HG03139 (cell line): ENCODE results near the gene AP3B1.

Experiments
- ATAC-seq: cut with Tn5 transposase; IDR thresholded peaks from one replicate; pipeline ENCODE4 v1.9.1; 2021; ENCODE audit not compliant: unreplicated experiment

Gene AP3B1

DNA sequence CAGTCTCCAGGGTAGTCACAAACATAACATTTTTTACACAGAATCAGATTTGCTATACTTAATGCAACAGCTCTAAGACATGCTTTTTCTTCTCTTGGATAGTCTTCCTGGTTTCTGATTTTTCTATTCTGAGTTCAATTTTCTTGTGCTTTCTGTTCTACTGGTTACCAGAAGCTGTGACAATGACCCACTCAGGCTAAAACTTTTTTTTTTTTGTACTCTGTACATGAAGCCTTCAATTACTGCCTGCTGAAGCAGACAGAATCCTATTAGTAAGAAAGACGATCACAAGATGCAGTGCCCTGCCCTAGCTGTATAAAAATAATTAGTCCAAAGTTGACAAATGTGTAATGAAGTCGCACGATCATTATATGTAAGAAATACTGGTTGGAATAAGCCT lies 287.3 kb downstream of the AP3B1 start:
- ATAC-seq = no peak

DNA sequence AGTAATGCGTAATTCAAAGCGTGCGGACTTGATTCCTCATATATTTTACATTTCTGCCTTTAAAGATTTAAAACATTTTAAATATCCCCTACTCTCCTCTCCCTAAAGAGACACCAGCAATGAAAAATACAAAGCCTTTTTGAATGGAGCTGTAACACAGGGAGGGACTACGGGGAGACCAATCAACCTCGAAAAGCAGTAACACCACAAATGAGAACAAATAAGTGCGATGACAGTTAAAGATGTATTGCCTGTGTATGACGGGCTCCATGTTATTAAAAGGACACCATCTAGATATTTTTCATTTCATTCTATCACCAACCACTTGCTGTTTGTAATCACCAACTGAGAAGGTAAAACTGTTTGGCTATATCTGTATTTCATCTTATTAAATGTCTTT lies 288.0 kb downstream of the AP3B1 start:
- ATAC-seq = no peak

DNA sequence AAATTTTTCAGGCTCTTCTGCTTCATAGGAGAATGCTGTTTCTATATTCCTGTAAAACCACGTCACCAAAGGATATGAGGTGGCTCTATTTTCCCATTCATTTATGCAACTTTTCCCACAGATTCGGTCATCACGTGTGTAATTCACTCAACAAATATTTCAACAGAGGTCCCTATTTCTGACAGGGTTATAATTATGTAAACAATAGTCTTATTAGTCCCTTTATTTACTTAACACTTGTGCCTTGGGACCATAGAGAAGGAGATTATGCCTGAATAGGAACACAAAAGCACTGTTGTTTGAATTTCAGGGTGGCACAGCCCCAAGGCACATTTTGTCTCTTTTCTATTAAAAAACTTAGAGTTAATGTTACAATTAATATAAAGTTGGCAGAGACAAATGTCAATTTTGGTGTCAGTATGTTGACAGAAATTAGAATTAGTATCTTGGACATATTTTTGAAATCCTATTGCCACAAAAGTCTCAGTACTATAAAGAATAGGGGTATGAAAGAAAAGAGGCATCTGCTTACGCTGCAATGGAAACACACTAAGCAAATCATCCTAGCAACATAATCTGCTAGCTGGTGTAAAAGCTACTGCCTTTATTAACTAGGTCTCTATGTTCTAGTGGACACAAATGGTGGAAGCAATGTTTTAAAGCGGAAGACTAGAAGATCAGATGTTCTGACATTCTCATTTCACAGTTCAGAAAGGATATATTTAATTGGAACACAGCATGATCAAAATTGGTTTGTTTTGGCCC lies 289.3 kb downstream of the AP3B1 start:
- no peak for ATAC-seq

DNA sequence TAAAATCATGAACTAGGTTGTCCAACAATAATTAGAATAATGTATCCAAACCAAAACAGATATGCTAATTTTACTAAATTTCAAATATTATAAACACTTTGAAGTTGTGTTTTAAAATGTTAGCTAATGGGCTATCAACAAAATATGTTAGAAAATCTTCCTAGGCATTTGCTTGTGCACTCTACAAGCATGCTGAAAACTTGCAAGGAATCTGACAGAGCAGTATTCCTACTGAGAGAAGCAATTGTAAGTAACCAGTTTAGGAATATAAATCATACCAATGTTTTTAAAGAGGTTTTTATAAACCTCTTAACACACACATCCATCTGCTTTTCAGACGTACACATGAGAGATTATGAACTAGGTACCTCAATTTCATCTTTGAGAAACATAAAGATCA lies 289.9 kb downstream of the AP3B1 start:
- no peak for ATAC-seq

DNA sequence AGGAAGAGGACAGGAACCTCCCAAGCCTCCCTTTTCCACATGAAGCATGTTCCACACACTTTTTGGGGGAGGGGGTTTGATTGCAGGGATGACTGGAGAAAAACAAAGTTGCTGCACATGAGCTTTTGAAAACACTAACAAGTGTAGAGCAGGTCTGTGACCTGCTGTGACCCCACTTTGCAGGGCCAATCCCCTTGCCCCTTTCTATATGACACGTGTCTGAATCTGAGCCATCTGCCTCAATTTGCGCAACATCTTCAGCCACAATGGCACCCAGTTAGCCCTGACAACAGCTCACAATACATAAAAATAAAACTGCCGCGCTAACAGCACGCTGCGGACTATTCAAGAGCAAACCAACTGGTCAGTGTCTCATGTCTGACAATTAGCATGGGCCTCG lies 290.6 kb downstream of the AP3B1 start:
- ATAC-seq = no peak

DNA sequence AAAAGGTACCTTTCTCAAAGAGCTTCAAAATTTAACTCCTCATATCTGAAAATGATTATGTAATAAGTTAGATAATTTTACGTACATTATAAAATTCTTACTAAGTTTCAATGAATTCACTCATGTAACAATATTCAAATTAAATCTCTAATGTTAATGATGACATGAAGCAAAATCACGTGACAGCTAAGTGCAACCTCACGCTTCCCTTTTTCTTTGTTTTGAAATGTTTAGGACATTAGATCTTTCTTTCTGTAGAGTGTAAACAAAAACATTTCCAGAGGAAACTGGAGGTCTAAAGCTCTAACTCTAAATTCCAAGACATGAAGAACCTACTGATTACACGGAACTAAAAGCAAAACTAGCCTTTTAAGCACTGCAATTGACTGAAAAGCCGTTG lies 291.0 kb downstream of the AP3B1 start:
- ATAC-seq = no peak

DNA sequence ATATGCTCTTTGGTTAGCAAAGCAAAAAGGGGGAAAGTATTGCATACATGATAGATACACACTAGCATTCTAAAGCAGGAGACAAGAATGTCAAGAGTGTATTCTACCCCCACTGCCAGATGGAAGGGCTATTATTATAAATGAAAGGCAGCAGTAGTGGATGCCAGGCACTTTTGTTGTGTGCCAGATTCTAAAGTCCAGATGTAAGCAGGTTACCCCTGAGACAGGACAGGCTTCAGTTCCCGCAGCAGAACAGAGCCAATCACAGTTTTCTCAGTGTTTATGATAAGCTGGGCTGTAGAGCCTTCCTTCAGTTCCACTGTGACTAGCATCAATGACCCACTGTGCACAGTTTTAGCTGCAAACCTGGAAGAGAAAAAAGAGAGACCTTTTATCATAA lies 291.8 kb downstream of the AP3B1 start:
- ATAC-seq = no peak

DNA sequence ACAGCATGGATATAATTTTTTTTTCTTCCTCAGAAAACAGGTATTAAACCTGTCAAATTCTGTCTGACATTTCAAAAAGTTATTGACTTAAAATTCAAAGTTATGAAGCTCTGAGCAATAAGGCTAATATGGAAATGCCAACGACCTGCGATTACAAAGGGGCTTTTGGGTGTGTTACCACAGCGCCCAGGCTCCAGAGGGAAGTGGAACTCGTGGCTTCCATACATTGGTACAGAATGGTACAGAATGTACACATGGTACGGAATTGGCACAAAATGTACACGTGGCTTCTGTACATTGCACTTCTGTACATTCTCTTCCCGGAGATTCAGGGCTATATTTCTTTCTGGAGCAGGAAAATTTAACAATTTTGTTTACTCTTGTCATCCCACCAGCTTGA lies 293.3 kb downstream of the AP3B1 start:
- ATAC-seq = no peak

DNA sequence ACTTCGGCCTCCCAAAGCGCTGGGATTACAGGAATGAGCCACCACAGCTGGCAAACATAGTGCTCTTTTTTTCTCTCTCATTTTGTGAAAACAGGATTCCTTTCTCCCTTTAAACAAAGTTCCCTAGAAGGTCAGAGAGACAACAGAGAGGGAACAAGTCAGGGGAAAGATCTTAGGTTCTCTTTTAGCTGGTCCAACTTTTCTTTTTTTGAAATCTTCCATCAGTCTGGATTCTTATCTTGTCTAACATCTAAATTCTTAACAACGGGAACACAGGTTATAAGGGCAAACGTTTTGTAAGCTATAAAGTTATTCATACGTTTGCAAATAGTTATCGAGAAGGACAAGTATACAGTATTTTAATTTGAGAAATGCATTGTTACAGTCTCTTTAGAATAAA lies 294.3 kb downstream of the AP3B1 start:
- ATAC-seq = no peak

DNA sequence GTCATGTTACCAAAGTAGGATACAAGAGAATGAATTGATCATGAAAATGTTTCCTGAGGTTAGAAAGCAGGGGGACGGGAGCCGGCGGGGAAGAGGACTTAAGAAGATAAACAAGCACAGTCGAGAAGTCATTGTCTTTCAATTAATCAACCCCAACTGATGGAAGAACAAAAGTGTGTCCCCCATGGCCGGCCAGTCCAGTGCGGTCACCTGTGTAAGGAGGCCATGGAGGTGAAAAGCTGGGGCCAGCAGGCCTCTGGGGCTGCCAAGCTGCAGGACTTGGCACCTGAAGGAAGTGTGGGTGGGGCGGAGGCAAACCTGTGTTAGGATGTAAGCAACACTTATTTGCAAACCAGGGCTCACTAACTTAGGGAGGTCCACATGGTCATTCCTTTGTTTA lies 295.1 kb downstream of the AP3B1 start:
- no peak for ATAC-seq

DNA sequence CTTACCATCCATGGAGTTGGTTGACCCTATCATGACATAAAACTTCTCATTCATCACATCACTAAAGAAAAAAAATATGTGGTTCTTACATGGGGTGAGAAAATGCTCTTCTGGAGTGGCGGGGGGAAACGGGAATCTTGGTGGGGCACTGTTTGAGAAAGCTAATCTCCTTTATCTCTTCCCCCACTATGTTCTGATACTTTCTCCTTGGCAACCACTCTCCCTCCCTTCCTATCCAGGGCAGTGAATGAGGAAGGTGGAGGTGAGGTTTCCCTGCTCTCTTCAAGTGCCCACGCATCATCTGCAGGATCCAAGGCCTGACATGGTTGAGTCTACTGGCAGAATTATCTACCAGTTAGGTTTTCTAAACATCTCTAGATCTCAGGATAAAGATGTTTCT lies 297.6 kb downstream of the AP3B1 start:
- ATAC-seq = no peak

DNA sequence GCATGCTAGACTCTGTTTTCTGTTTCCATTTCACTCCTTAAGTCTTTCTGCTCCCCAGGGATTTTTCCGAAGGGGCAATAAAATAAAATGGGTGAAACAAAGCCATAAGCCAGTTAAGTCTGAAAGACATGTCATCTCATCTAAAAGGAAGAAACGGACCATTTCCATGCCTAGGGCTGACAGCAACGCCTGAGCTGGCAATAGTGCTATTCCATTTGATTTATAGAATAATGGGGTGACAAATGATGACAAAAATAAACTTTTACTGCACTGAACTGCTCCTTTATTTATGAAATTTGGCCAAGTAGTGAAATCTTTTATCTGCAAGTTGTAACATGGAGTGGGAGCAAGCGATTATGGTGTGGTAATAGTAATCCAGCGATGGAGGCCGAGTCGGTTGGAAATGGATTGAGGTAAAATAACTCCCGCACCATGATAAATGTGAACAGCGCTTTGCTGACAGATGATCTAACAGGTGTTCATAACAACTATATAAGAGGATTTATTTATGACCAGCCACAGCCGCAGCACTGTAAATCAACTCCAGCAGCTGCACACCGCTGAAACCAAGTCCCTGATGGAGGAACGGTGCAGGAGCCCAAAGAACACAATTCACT lies 298.6 kb downstream of the AP3B1 start:
- ATAC-seq = no peak

DNA sequence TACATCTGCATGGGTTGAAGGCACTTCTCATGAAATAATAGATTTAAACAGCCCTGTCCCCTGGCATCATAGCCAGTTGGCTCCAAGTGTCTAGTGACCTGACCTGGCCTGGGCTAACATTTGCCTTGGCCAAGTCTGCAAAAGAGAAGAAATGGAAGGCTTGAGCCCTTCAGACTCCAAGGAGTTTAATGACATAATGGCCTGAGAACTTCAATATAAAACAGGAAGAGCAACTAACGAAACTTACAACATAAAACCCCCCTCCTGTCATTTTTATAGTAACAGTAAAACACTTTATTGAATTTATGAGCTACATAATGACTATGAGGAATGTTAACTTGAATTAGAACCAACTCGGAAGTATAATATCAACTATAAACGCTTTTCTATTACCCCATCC lies 299.6 kb downstream of the AP3B1 start:
- ATAC-seq = no peak

DNA sequence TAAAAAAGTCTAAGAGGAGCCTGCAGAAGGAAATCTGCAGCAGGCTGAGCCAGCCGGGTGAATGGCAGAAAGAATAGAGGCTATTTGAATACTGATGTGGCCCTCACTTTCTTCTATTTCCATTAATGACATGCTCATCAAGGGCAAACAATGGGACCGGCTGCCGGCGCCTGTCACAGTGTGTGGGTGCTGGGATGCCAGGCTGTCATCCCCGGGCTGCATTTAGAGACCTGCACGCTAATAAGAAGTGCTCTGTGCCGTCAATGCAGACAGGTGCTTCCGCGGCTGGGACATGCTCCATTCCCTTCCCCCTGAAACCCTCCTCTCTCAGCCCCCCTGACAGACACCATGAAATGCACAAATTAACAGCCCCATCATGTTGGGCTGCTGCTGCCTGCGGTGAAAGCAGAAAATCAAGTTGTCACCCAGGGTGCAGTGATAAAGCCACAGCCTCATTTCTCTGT lies 300.6 kb downstream of the AP3B1 start:
- no peak for ATAC-seq

DNA sequence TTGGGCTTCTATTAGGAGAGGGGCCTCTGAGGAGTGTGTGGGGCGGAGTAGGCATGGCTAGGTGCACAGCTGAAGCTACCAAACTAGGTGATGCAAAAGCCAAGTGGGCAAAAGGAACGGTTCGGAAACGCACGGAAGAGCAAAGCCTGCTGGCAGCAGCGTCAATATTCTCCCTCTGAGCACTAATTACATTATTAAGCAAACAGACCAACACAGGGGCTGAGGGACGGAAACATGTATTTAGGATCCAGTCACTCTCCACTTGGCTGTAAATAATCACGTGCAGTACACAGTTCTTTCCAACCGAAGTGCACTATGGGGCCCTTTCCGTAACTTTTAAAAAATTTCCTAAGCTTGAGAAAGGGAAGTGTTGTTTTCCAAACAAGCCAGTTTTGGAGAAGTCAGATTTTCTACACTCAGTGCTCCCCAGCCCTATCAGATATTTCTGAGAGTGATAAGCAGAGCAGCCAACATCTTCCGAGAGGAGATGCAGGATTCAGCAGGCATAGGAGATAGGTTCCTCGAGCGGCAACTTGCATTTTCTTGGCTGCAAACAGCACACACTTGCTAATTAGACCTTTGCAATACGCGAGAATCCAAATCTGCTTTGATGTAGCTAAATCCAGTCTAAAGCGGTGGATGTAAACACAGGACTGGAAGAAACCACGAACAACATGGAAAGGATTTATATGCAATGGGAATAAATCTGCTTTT lies 301.2 kb downstream of the AP3B1 start:
- ATAC-seq = no peak

DNA sequence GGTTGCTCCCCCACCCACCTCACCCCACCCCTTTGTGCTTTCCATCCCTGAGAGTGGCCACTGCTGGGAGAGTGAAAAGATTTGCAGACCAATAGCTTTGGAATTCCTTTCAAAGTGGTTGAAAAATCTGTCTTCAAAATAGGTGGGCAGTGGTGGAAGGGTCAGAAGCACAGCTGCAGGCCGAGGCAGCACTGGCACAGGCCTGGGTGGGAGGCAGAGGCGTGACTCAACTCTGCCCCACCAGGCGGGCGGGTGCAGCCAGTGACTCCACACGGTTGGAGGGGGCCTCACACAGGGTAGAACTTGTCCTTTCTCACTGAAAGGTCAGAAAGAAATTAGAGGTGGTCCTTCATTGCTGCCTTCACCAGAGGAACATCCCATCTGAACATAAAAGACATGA lies 303.4 kb downstream of the AP3B1 start:
- ATAC-seq = no peak

DNA sequence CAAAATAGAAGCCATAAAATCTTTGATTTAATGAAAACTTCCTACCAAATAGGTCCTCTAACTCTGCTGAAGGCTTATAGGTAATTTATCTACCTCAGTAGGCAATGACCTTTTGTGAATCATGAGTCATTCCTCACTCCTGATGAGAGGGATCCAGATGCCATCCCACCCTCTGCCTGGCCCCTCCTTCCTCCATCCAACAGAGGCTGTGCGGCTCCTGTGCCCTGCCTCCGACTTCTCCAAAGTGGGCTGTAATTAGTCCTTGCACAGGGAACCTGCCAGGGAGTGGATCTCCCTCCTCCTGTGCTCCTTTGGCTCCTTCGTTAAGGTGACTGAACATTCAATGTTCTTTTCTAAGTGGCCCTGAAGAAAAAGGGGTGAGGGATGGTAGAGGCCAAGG lies 304.5 kb downstream of the AP3B1 start:
- no peak for ATAC-seq

DNA sequence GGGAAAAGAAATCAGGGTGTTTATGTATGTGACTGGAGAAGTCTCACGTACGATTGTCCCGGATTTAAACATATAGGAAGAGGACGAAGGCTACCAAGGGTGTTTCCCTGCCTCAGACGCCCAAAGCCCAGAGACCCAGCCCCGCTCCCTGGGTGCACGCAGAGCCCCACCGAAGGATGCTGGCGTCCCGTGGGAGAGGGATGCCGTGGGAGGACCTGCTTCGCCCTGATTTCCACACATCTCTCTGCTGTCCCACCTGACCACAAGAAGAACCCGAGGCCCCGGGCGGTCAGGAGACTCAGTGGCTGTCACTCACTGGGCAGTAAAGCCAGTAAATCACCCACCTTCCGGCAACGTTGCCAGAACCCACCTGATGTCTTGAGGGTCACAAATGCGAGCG lies 306.5 kb downstream of the AP3B1 start:
- ATAC-seq = no peak

DNA sequence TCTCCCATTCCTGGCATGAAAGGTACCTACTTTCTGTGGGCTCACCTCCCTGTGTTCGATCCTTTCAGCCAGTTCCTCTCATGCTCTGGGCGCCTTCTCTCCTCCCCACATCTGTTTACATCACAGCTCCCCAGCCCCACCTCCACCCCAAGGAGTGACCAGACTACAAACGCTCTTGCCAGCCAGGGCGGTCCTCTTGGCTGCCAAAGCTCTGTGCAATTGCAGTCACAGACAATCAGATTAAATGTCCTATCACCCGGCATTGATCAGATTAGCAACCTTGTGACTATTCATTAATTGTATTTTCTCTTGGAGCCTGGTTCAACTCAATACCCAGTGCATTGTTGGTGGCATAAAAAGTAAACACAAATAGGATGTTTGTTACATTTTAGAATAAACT lies 307.2 kb downstream of the AP3B1 start:
- ATAC-seq = no peak

DNA sequence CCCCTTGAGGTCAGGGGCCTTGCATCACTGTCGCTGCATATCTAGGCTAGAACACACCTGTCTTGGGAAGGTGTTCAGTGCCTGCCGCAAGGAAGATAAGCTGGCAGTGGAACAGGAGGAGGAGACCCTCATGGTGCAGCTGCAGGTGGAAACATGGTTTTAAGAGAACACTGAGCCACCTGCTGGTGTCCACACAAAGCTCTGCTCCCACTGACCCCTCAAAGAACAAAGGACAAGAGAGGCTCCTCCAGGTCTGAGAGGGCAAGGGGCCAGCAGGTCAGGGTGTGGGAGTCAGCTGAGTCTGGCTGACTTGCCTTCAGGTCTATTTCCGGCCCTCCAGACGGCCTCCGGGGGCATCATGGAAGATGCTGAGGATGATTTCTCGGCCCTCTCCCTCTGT lies 308.2 kb downstream of the AP3B1 start:
- ATAC-seq = no peak

DNA sequence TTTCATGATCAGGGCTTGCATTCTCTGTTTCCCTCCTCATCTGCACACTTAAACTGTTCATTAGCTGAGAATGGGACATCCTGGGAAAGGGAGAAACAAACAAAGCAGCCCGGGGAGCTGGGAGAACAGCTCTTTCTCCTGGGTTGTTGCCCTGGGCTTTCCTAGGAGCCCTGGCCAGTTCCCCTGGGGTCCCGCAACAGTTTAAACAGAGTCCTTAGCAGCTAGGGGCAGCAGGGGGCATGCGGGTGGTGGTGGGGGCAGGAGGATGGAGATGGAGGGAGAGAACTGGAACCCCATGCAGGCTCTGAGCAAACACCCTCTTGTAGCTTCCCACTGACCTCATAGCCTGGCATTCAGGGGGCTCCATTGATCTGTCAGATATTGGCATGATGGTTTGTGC lies 309.3 kb downstream of the AP3B1 start:
- ATAC-seq = no peak

DNA sequence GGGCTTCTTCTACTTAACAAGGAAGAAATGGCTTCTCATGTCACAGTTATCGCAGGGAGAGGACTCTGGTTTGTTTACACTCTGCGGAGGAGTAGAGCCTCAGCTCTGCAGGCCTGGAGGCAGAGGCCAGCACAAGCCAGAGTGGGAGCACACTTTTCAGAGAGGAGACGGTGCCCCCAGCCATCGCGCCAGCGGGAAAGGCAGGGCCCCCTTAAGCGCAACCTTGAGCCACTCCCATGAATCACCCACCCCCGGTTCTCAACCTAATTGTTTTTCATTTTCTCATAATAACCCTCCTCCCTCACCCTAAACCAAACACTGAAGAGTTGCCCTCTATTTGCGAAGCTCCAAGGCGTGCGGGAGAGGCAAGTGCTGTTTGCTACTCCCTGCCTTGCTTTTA lies 309.9 kb downstream of the AP3B1 start:
- no peak for ATAC-seq
